MCF 10A (cell line): ENCODE data around the gene BCAR3. TPM values are rescaled to one million over a fixed set of nuclear protein-coding genes. Genes with fewer than 3 reads are reported as not detected.

Experiments
- BruUV-seq: library from RNA; stranded (reverse); fragments of 400-500 nt; replicated peaks from 2 replicates; lab custom pipeline; 2021; lab: Mats Ljungman, UMichigan
- CTCF ChIA-PET: fragments of 300-600 bp; sonication (Branson Sonifier 250); formaldehyde crosslinking; extraction: SDS; loops from one replicate; lab custom pipeline; 2021; ENCODE audit warnings: antibody characterized with exemption, inconsistent platforms; lab: Yijun Ruan, JAX
- POLR2A ChIA-PET: fragments of 300-600, 350-650 bp; sonication (Branson Sonifier 250); formaldehyde crosslinking; extraction: SDS; loops from one replicate; lab custom pipeline; 2020; ENCODE audit warnings: antibody characterized with exemption, inconsistent platforms; lab: Yijun Ruan, JAX
- DNase-seq: peaks from one replicate; pipeline ENCODE4 v3.0.0-alpha.2; 2018; ENCODE audit not compliant: unreplicated experiment
- H3K27ac Mint-ChIP-seq: one replicate; pipeline ENCODE4 v1.8.0; 2022; ENCODE audit warnings: mild to moderate bottlenecking, low read depth, mixed read lengths; ENCODE audit not compliant: unreplicated experiment
- H3K27me3 Mint-ChIP-seq: one replicate; pipeline ENCODE4 v1.8.0; 2022; ENCODE audit warnings: mixed read lengths; ENCODE audit not compliant: insufficient read depth, unreplicated experiment
- H3K36me3 Mint-ChIP-seq: one replicate; pipeline ENCODE4 v1.8.0; 2022; ENCODE audit warnings: mild to moderate bottlenecking, moderate library complexity, mixed read lengths; ENCODE audit not compliant: insufficient read depth, unreplicated experiment
- H3K4me1 Mint-ChIP-seq: one replicate; pipeline ENCODE4 v1.8.0; 2022; ENCODE audit warnings: mixed read lengths; ENCODE audit not compliant: insufficient read depth, unreplicated experiment
- H3K4me3 Mint-ChIP-seq: one replicate; pipeline ENCODE4 v1.8.0; 2022; ENCODE audit warnings: mild to moderate bottlenecking, moderate library complexity, mixed read lengths; ENCODE audit not compliant: unreplicated experiment
- H3K9me3 Mint-ChIP-seq: one replicate; pipeline ENCODE4 v1.8.0; 2022; ENCODE audit warnings: mixed read lengths; ENCODE audit not compliant: unreplicated experiment
- intact Hi-C: fragments of 100-400 bp; cut with micrococcal nuclease; formaldehyde crosslinking; loops from 2 replicates; pipeline ENCODE4 v1.14.1; 2022
- total RNA-seq: library from RNA; stranded (reverse); gene quantifications from 2 replicates; pipeline ENCODE4 v1.2.3, GENCODE V29; 2022
- TF ChIP-seq, protein P1 (sequence below): fragments of 200-600 bp; IDR thresholded peaks from one replicate; pipeline ENCODE4 v1.8.0; 2022; ENCODE audit warnings: antibody characterized with exemption, mild to moderate bottlenecking; ENCODE audit not compliant: unreplicated experiment

BCAR3 gene
- total RNA-seq, 1 experiment from 2014 or later = 130 TPM

DNA sequence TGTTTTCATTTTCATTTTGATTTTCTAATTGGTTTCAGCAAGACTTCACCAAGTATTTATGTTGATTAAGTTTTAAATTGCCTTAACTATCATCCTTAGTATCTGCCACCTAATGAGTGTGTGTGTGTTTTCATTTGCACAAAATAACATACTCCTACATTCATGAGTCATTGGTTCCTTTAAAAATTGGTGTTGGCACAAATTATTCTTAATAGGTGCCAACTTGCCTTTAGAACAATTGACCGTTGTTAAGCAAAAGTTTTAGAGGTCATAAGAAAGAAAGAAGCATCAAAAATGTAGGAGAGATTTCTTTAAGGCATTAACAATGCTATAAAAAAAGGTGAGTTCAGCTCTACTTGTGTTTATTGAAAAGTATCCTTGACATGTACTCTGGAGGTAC is 156.2 kb downstream of the BCAR3 start:
- Mint-ChIP-seq H3K36me3 (peaks cover 44% of the 10 kb centered on the region), H3K27ac (peak overlapping the region; percentile 56), H3K4me3 (no peak overlapping the region), H3K27me3 (no peaks in the 10 kb centered on the region), H3K9me3 (no peaks in the 10 kb centered on the region), H3K4me1 (peaks cover 18% of the 10 kb centered on the region)
- TF ChIP-seq, protein P1, sequence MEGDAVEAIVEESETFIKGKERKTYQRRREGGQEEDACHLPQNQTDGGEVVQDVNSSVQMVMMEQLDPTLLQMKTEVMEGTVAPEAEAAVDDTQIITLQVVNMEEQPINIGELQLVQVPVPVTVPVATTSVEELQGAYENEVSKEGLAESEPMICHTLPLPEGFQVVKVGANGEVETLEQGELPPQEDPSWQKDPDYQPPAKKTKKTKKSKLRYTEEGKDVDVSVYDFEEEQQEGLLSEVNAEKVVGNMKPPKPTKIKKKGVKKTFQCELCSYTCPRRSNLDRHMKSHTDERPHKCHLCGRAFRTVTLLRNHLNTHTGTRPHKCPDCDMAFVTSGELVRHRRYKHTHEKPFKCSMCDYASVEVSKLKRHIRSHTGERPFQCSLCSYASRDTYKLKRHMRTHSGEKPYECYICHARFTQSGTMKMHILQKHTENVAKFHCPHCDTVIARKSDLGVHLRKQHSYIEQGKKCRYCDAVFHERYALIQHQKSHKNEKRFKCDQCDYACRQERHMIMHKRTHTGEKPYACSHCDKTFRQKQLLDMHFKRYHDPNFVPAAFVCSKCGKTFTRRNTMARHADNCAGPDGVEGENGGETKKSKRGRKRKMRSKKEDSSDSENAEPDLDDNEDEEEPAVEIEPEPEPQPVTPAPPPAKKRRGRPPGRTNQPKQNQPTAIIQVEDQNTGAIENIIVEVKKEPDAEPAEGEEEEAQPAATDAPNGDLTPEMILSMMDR = no peak
- no TSS peak for BruUV-seq
- DNase-seq = peak; percentile 24
- CTCF ChIA-PET = no interaction called here
- POLR2A ChIA-PET = no interaction called here
- intact Hi-C loops = no loop called here

DNA sequence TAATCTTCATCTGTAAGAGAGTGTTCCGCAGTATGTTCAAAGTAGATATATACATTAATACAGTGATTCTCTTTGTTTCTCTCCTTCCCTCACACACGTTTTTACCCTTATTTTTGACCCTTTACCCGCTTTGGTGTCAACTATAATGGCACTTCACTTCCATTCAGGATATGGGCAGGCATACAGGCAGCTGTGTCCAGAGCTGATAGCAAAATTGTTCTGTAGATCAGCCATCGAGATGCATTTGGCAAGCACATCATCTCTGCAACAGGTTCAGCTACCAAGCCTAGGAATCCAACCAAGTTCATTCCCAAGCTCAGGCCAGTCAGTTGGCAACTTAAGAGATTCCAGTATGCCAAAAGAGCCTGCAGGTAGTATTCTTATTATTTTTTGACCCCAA is 158.9 kb downstream of the BCAR3 start:
- intact Hi-C loops = no loop called here
- H3K27ac Mint-ChIP-seq = no peak overlapping the region
- H3K4me1 Mint-ChIP-seq = peaks cover 43% of the 10 kb centered on the region
- no peaks in the 10 kb centered on the region for H3K9me3 Mint-ChIP-seq
- ChIA-PET CTCF (interaction anchor here (1.1 kb wide), 1 partner anchor 291 kb away, joined by 4 read pairs; no protein-coding TSS in a partner anchor), POLR2A (interaction anchor here (0.9 kb wide), 1 partner anchor 17 kb away, joined by 3 read pairs; no protein-coding TSS in a partner anchor)
- H3K27me3 Mint-ChIP-seq = no peaks in the 10 kb centered on the region
- no TSS peak for BruUV-seq
- TF ChIP-seq, protein P1 = no peak
- no peak for DNase-seq
- no peak overlapping the region for H3K4me3 Mint-ChIP-seq
- peaks cover 31% of the 10 kb centered on the region for H3K36me3 Mint-ChIP-seq

DNA sequence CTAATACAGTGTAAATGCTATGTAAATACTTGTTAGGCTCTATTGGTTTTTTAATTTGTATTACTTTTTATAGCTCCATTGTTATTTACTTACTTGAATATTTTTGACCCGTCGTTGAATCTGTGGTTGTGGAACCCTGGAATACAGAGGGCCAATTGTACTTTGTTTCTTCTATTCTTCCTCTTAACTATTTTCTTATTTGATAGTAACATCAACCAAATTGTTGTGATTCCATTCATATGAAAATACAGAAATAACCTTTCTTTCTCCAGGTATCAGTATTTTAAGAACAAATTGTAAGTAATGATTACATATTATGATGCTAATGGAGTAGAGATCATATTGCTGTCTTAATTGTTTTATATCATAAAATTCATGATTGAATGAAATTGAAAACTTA is 160.0 kb downstream of the BCAR3 start:
- Mint-ChIP-seq H3K27ac (no peak overlapping the region), H3K36me3 (peaks cover 26% of the 10 kb centered on the region), H3K27me3 (no peaks in the 10 kb centered on the region), H3K4me3 (no peak overlapping the region), H3K9me3 (no peaks in the 10 kb centered on the region), H3K4me1 (peaks cover 46% of the 10 kb centered on the region)
- ChIA-PET CTCF (interaction anchor here (0.9 kb wide), 1 partner anchor 388 kb away, joined by 3 read pairs; no protein-coding TSS in a partner anchor), POLR2A (interaction anchor here (0.6 kb wide), 2 partner anchors 64 to 74 kb away, joined by 3 read pairs; no protein-coding TSS in a partner anchor)
- no peak for DNase-seq
- intact Hi-C loops = no loop called here
- BruUV-seq = no TSS peak
- TF ChIP-seq, protein P1 = no peak

DNA sequence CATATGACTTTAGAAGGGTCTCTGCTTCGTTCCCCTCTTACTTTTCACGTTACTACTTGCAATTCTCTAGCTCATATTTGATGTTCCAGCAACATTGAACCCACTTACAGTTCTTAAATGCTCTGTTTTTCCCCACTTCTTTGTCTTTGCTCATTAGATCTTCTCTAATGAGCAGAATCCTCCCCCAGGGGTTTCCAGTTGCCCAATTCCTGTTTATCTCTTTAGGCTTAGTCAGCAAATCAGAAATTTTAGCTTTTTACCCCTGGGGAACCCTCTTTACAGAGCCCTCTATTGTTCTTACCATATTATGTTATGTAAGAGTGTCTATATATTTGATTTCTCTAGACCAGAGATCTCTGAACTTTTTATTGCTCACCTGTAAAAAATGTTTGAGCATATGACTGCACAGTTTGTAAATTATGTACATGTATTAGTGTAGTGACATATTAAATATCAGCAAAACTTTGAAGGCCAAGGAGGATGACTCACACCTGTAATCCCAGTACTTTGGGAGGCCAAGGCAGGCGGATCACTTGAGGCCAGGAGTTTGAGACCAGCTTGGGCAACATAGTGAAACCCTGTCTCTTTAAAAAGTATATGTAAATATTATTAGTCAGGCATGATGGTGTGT is 162.3 kb downstream of the BCAR3 start:
- H3K9me3 Mint-ChIP-seq = no peaks in the 10 kb centered on the region
- no peaks in the 10 kb centered on the region for H3K27me3 Mint-ChIP-seq
- CTCF ChIA-PET = no interaction called here
- H3K4me1 Mint-ChIP-seq = peaks cover 29% of the 10 kb centered on the region
- no peak overlapping the region for H3K4me3 Mint-ChIP-seq
- peak overlapping the region; percentile 1 for H3K27ac Mint-ChIP-seq
- intact Hi-C loops = loop anchor here (2.0 kb wide), 1 partner anchor 71 kb away; the partner anchor contains the start of gene FNBP1L
- POLR2A ChIA-PET = interaction anchor here (0.6 to 1.7 kb wide), 7 partner anchors 8 to 360 kb away, joined by 3 to 5 read pairs (median 3); partner anchors contain the start of genes DNTTIP2 and FNBP1L
- H3K36me3 Mint-ChIP-seq = peaks cover 9% of the 10 kb centered on the region
- BruUV-seq = no TSS peak
- peak; percentile 45 for DNase-seq
- TF ChIP-seq, protein P1 = no peak
